Left colon (tissue), 2 donors: Measurements from ENCODE around the gene SHROOM3. TPM values are rescaled to one million over a fixed set of nuclear protein-coding genes. Genes with fewer than 3 reads are reported as not detected.

Experiments used
- ATAC-seq: fragments of 200-7000 bp; cut with Tn5 transposase; one replicate; pipeline ENCODE4 v1.9.1; 2020; ENCODE audit warnings: mild to moderate bottlenecking, moderate library complexity
- DNase-seq, 2 donors: peaks; one replicate each; pipeline ENCODE4 v3.0.0-alpha.2; 2020
- intact Hi-C, 2 donors: fragments of 100-400 bp; cut with DNase I in 1 of 2; cut with micrococcal nuclease in 1 of 2; formaldehyde crosslinking; loops; one replicate each; pipeline versions ENCODE4 v1.11.2 to v1.14.0; 2022; cut with DNase I, micrococcal nuclease
- total RNA-seq, 2 donors: library from RNA; stranded (reverse); fragmentation: NEBNext Ultra II Directional; extraction: Animal tissue kit (Norgen Biotek cat#: 25700); gene quantifications; one replicate each; pipeline ENCODE4 v1.2.1, GENCODE V29; 2021
- donor health status: DM: no; HTN: no; CAD: no.
- donor health status: DM: yes; HTN: yes; CAD: no.

The SHROOM3 gene
- total RNA-seq, 2 donors from 2014 or later: 158 to 248 TPM

DNA sequence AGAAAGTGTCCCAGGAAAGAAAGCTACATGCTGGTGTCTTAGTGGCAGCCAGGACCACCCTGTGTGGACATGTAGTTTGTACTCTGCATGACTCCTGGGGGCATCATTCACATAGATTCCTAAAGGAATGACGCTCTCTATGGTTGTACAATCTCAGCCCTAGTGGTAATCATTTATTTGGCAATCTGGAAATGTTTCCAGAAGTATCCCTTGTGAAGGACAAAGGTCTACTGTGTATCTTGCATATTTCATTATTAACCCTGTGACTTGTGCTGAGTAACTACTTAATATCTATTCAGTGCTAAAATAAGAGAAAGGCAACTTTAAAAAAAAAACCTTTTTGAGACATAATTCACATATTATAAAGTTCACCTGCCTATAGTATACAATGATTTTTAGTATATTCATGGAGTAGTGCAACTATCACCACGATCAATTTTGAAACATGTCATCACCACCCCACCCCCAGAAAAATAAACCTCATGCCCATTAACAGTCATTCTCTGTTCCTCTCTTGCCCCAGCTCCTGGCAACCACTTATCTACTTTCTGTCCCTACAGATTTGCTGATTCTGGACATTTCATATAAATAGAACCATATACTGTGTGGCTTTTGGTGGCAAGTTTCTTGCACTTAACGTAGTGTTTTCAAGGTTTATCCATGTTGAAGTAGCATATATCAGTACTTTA, 51.7 kb downstream of the SHROOM3 start:
- no peak for DNase-seq
- no peak for ATAC-seq
- intact Hi-C loops: no loop called here

DNA sequence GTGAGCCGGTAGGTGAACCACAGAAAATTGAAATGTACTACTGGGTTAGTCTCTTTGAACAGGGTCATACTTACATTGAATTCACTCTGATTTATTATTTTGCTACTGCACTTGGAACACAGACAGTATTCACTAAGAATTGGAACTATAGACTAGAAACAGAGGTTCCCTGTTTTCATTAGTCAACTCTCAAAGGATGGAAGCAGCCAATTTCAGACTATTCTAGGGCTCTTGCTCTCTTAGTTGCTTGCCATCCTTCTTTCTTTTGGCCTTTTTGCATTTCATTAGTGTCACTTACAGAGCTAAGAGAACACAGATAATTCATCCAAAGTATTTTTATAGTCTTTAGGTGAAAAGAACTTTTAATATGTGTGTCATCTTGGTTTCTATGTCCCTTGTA, 52.6 kb downstream of the SHROOM3 start:
- intact Hi-C loops: no loop called here
- DNase-seq: no peak
- no peak for ATAC-seq

- ATAC-seq: no peak
- intact Hi-C loops: no loop called here
- no peak for DNase-seq
Observed at GRCh38 chr4:76488455-76488854, 53.4 kb downstream of the SHROOM3 start.

- intact Hi-C loops: no loop called here
- ATAC-seq (no peak), DNase-seq (no peak)
Observed at GRCh38 chr4:76488888-76489685, 54.1 kb downstream of the SHROOM3 start.

GRCh38 chr4:76489686-76490161, 54.7 kb downstream of the SHROOM3 start:
- DNase-seq (no peak), ATAC-seq (no peak)
- intact Hi-C loops: no loop called here

DNA sequence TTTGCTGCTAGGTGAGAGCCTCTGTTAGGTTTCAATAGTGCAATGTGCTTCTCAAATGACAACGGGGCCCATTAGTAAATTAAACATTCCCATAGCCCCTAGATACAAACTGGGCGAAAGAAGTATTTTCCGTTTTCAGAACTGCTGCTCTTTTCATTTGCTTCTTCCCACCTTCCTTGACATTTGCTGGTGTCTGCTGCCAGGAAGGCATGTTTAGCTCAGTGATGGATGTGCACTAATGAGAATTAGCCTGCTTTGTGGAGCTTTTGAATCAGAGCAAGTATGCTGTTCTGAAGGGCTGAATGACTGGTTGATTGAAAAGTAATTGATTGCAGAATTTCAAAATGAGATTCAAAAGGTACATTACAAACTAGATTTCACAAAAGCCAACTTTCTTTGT, 57.0 kb downstream of the SHROOM3 start:
- DNase-seq (no peak), ATAC-seq (no peak)
- intact Hi-C loops: no loop called here

DNA sequence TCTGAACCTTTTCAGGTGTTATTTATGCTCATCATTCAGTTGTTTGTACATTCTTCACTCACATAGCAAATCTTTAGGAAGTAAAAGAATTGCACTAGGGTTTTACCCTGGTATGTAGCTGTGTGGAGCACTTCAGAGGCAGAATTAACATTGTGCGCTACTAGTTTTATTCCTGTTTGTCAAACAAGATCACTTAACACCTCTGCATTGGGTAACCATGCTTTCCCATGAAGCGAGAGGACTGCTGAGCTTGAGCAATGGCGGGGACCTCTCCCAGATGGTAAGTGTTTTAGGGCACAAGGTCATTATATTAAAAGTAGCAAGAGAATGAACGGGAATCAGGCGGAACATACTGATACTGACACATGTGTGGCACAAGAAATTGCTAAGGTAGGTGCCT, 59.2 kb downstream of the SHROOM3 start:
- intact Hi-C loops: no loop called here
- ATAC-seq: no peak
- DNase-seq: no peak

DNA sequence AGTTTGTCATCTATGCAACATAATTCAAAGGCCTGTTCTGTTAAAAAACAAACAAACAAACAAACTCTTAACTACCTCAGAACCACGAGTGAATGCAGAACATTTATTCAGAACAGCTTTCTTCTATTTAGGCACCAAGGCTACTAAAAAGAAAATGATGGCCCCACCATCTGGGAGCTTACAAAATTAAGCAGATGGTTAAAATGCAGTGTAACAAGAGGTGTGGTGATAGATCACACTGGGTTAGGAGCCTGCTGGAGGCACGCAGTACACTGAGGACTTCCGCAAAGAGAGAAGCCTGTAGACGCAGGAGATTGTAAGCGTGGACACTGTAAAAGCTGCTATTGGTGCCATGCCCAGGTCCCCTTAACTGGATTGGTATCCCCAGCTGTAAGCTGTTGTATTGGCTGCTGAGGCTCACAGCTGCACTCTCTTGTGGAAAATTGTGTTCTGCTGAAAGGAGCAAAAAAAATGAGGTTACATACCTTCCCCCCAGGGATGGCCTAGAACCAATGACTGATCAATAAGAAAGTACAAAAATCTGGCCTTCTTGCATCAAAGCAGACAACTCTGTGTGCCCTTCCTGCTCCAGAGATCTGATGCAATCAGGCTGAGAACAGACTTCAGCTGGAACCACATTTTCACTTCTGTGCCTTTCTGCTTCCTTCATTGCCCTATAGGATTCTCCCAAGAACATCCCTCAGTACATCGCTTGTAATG, 60.0 kb downstream of the SHROOM3 start:
- no peak for ATAC-seq
- no peak for DNase-seq
- intact Hi-C loops: no loop called here

DNA sequence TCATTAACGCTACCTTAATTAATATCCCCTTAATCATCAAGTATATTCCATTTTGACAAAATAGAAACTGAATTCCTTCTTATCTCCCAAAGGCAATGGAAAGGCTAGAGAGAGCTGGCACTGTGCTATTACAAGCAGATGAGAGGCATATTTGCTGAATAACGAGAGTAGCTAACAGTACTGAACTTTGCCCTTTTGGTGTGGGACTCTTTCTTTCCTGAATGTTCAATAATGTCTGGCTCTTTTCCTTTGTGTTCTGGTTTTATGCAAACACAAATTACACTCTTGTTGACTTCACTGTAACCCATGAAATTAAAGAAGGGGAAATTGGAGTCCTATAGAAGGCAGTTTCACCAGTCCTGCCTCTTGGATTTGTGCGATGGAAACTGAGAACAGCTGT, 63.5 kb downstream of the SHROOM3 start:
- ATAC-seq (peak; percentile 95), DNase-seq (no peak)
- intact Hi-C loops: no loop called here

DNA sequence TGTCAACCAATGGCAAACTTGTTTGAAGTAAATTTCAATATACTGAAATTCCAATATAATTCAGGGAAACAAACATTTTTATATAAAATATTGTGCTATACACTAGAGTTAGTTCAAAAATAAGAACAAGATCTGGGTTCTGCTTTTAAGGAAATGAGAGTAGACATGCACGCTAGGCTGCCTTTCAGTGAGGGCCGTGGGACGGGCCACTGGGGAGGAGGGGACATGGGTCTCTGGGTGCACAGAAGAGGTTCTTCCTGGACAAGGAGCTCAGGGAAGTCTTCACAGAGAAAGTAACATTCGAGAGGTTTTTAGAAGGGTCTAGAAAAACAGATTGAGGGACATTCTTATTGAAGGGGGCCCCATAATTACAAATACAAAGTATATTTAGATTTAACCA, 64.4 kb downstream of the SHROOM3 start:
- DNase-seq (no peak), ATAC-seq (no peak)
- intact Hi-C loops: no loop called here

DNA sequence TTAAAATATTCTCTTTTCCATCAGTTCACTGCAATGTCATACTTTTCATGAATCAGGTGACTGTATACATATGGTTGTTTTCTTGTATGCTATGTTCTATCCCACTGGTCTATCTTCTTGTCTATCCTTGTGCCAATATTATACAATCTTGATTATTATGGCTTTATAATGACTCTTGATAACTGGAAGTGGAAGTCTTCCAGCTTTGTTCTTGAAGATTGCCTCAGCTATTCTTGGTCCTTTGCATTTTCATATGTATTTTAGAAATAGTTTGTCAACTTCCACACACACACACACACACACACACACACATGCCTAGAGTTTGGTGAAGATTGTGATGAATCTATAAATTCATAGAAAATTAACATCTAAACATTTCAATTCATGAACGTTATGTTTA, 67.9 kb downstream of the SHROOM3 start:
- ATAC-seq (no peak), DNase-seq (no peak)
- intact Hi-C loops: loop anchor here (10.0 kb wide), 2 partner anchors 68 to 318 kb away; partner anchors contain the start of gene SHROOM3 (in 1 of the 2)

GRCh38 chr4:76504613-76505465, 69.8 kb downstream of the SHROOM3 start:
- ATAC-seq: peak; percentile 62
- no peak for DNase-seq
- intact Hi-C loops: loop anchor here (2.0 to 10.0 kb wide), 3 partner anchors 70 to 320 kb away; partner anchors contain the start of gene SHROOM3 (in 1 of the 2)

- ATAC-seq: peak; percentile 82
- intact Hi-C loops: loop anchor here in 1 of 2 donors (5.0 to 10.0 kb wide), 3 partner anchors 235 to 693 kb away; no protein-coding TSS in a partner anchor
- DNase-seq: no peak
Observed at GRCh38 chr4:76511947-76512346, 76.9 kb downstream of the SHROOM3 start.

DNA sequence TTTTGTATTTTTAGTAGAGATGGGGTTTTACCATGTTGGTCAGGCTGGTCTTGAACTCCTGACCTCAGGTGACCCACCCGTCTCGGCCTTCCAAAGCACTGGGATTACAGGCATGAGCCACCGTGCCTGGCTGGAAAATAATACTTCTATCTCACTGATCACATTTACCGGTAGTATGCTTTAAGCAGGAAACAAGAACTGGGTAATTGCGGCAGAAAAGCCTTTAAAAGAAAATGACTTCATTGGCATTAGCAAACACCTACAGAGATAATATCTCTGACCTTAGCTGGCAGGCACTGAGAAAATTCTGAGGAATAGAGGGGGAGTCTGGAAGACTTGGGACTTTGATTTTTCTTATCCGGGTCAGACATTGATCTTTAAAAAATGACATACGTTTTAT, 78.5 kb downstream of the SHROOM3 start:
- DNase-seq (no peak), ATAC-seq (no peak)
- intact Hi-C loops: loop anchor here in 1 of 2 donors (5.0 to 10.0 kb wide), 3 partner anchors 234 to 691 kb away; no protein-coding TSS in a partner anchor

DNA sequence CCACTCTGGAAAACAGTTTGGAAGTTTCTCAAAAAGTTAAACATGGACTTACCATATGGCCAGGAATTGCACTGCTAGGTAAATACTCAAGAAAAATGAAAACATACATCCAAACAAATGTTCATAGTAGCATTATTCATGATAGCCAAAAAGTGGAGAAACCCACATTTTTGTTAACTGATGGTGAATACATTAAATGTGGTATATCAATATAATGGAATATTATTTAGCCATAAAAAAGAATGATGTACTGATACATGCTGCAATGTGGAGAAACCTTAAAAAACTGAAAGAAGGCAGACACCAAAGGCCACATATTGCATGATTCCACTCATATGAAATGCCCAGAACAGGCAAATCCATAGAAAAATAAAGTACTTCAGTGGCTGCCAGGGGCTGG, 79.1 kb downstream of the SHROOM3 start:
- no peak for DNase-seq
- intact Hi-C loops: loop anchor here in 1 of 2 donors (5.0 to 10.0 kb wide), 3 partner anchors 233 to 691 kb away; no protein-coding TSS in a partner anchor
- ATAC-seq: no peak

DNA sequence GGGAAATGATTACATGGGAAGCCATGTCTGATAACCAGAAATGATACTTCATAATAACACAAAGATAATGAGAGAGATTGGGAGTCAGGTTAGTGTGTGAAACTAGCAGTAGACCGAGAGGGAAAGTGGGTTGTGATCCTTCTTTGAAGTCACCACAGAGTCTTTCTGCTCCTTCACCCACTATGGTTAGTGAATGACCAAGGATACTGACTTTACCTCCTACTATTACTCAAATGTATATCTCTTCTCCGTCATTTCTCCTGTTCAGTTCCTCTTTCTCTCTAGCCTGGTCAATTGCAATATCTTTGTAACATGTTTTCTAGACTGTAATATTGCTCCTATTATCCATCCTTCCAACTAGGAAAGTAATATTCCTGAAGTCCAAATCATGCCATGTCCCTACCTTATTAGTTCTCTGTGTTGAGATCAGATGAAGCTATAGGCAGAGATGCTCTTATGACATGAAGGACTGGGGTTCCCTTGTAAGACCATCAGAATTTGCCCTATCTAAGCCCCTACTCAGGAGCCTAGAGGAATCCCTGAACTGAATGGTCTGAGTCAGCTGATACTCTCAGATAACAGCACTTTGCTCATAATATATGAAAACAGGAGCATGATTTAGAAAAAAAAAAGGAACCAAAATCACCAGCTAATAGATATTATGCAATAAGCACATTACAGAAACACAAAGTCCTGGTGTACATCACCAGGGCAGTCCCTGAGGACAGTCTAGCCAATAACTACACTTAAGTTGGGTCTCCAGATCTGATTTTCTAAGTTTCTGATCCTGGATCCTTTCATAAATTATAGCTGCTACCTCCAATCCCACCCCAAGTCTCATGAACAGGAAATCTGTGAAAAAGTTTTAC, 81.2 kb downstream of the SHROOM3 start:
- ATAC-seq: no peak
- intact Hi-C loops: loop anchor here in 1 of 2 donors (10.0 kb wide), 2 partner anchors 529 to 689 kb away; no protein-coding TSS in a partner anchor
- no peak for DNase-seq

GRCh38 chr4:76518241-76518640, 83.2 kb downstream of the SHROOM3 start:
- DNase-seq (no peak), ATAC-seq (no peak)
- intact Hi-C loops: loop anchor here in 1 of 2 donors (10.0 kb wide), 2 partner anchors 527 to 687 kb away; no protein-coding TSS in a partner anchor
